Measurements from ENCODE around the gene COL2A1.

DNA sequence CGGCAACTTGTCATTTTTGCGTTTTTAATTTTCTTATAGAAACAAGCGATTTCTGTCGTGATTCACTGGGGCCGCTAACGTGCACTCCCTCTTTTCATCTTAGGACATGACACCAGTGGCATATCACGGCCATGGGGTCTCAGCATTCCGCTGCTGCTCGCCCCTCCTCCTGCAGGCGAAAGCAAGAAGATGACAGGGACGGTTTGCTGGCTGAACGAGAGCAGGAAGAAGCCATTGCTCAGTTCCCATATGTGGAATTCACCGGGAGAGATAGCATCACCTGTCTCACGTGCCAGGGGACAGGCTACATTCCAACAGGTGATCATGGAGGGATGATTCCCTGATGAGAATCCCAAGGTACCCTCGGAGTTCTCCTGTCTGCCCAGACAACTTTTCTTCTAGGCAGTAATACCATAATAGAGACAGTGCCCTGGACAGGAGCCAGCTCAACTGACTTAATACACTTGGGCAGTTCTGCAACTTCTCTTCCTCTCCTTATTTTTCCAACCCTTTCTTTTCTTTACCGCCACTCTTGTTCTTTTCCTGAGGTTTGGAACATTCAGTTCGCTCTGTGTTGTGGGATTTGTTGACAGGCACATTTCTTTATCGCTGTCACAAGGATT, 40.1 kb downstream of the COL2A1 start:
- TF ChIP-seq POLR2AphosphoS5 (IDR thresholded peaks at IDR 0.05; ENCODE audit: borderline replicate concordance, low read depth, low read length) (no peak), EZH2 (IDR thresholded peaks at IDR 0.05) (no peak)

Data from SK-N-MC (cell line).